Measurements from ENCODE around the gene PCYT1B.

The PCYT1B gene

GRCh38 chrX:24693453-24694202 lies 46.5 kb upstream of the PCYT1B start, which contains the start of gene POLA1 (continued):
- no peak for TF ChIP-seq ZNF544 (tag by site-specific recombination; IDR thresholded peaks at IDR 0.05)
- TF ChIP-seq ZNF121 (tag by site-specific recombination; IDR thresholded peaks at IDR 0.05), result peak; percentile 16; the same call in 1 of the 2 replicates
- TF ChIP-seq ZFHX2 (tag by site-specific recombination; conservative IDR thresholded peaks at IDR 0.05), result peak; percentile 96
- TF ChIP-seq KLF10 (tag by site-specific recombination; IDR thresholded peaks at IDR 0.05), result peak; percentile 61
- 0 out of 2 replicates have a peak, but pooled peaks have one; percentile 8 for TF ChIP-seq ZNF184 (tag by site-specific recombination; IDR thresholded peaks at IDR 0.05)
- peak; percentile 50; the same call in 1 of the 2 replicates for TF ChIP-seq PRDM4 (tag by site-specific recombination; IDR thresholded peaks at IDR 0.05)
- peak; percentile 88 for TF ChIP-seq ZBTB6 (tag by site-specific recombination; IDR thresholded peaks at IDR 0.05)
- peak; percentile 75 for TF ChIP-seq ZNF629 (tag by site-specific recombination; IDR thresholded peaks at IDR 0.05)
- peak; percentile 27; the same call in 1 of the 2 replicates for TF ChIP-seq TRIM28 (IDR thresholded peaks at IDR 0.05; ENCODE audit: borderline replicate concordance, low read length)
- TF ChIP-seq ZBTB26 (tag by site-specific recombination; optimal IDR thresholded peaks at IDR 0.05), result peak; percentile 98
- TF ChIP-seq ZNF366 (tag by site-specific recombination; conservative IDR thresholded peaks at IDR 0.05), result peak; percentile 98
- TF ChIP-seq KLF9 (tag by site-specific recombination; IDR thresholded peaks at IDR 0.05; ENCODE audit: low read depth), result peak; percentile 99
- TF ChIP-seq ZNF791 (tag by site-specific recombination; IDR thresholded peaks at IDR 0.05), result no peak
- peak; percentile 84; the same call in 1 of the 2 replicates for TF ChIP-seq KLF7 (tag by site-specific recombination; IDR thresholded peaks at IDR 0.05; ENCODE audit: borderline replicate concordance)
- peak; percentile 56; the same call in 1 of the 2 replicates for TF ChIP-seq ZNF10 (tag by site-specific recombination; IDR thresholded peaks at IDR 0.05)
- TF ChIP-seq PRDM1 (tag by site-specific recombination; IDR thresholded peaks at IDR 0.05), result peak; percentile 98
- no peak for TF ChIP-seq MZF1 (tag by site-specific recombination; IDR thresholded peaks at IDR 0.05; ENCODE audit: borderline replicate concordance)
- TF ChIP-seq ZBTB20 (tag by site-specific recombination; IDR thresholded peaks at IDR 0.05), result peak; percentile 75
- TF ChIP-seq GLIS2 (tag by site-specific recombination; IDR thresholded peaks at IDR 0.05), result peak; percentile 96
- TF ChIP-seq OVOL3 (tag by site-specific recombination; IDR thresholded peaks at IDR 0.05), result peak; percentile 23; the same call in 1 of the 2 replicates
- 0 out of 2 replicates have a peak, but pooled peaks have one; percentile 1 for TF ChIP-seq PRDM6 (tag by site-specific recombination; IDR thresholded peaks at IDR 0.05)
- 0 out of 2 replicates have a peak, but pooled peaks have one; percentile 11 for TF ChIP-seq ZSCAN30 (tag by site-specific recombination; IDR thresholded peaks at IDR 0.05)
- peak; percentile 93 for TF ChIP-seq ZBTB17 (tag by site-specific recombination; IDR thresholded peaks at IDR 0.05)
- peak; percentile 81; the same call in 1 of the 2 replicates for TF ChIP-seq ELK4 (IDR thresholded peaks at IDR 0.05; ENCODE audit: borderline replicate concordance, low read depth, low read length)
- TF ChIP-seq ZBTB49 (tag by site-specific recombination; IDR thresholded peaks at IDR 0.05; ENCODE audit: low read depth), result no peak
- TF ChIP-seq PBX3 (CRISPR knock-in tag; IDR thresholded peaks at IDR 0.05), result peak; percentile 96
- TF ChIP-seq HOXC10 (CRISPR knock-in tag; IDR thresholded peaks at IDR 0.05), result peak; percentile 99
- TF ChIP-seq ZBTB7A (tag by site-specific recombination; IDR thresholded peaks at IDR 0.05; ENCODE audit: low read depth), result peak; percentile 76; the same call in 1 of the 2 replicates
